ENCODE measurements around the gene COL20A1.

- TF ChIP-seq CTCF (IDR thresholded peaks at IDR 0.05 in 8 of 11, conservative IDR thresholded peaks at IDR 0.05 in 3 of 11): no peak
- TF ChIP-seq POLR2A (IDR thresholded peaks at IDR 0.05): no peak
Observed at GRCh38 chr20:63363013-63363957, 70.3 kb downstream of the COL20A1 start.

Data from spleen (tissue), 7 donors.